MCF 10A (cell line): ENCODE data around the gene RBBP5. TPM values are rescaled to one million over a fixed set of nuclear protein-coding genes. Genes with fewer than 3 reads are reported as not detected.

ENCODE experiments used
- BruUV-seq: library from RNA; stranded (reverse); fragments of 400-500 nt; replicated peaks from 2 replicates; lab custom pipeline; 2021; lab: Mats Ljungman, UMichigan
- CTCF ChIA-PET: fragments of 300-600 bp; sonication (Branson Sonifier 250); formaldehyde crosslinking; extraction: SDS; loops from one replicate; lab custom pipeline; 2021; ENCODE audit warnings: antibody characterized with exemption, inconsistent platforms; lab: Yijun Ruan, JAX
- POLR2A ChIA-PET: fragments of 300-600, 350-650 bp; sonication (Branson Sonifier 250); formaldehyde crosslinking; extraction: SDS; loops from one replicate; lab custom pipeline; 2020; ENCODE audit warnings: antibody characterized with exemption, inconsistent platforms; lab: Yijun Ruan, JAX
- DNase-seq: peaks from one replicate; pipeline ENCODE4 v3.0.0-alpha.2; 2018; ENCODE audit not compliant: unreplicated experiment
- H3K27ac Mint-ChIP-seq: one replicate; pipeline ENCODE4 v1.8.0; 2022; ENCODE audit warnings: mild to moderate bottlenecking, low read depth, mixed read lengths; ENCODE audit not compliant: unreplicated experiment
- H3K27me3 Mint-ChIP-seq: one replicate; pipeline ENCODE4 v1.8.0; 2022; ENCODE audit warnings: mixed read lengths; ENCODE audit not compliant: insufficient read depth, unreplicated experiment
- H3K36me3 Mint-ChIP-seq: one replicate; pipeline ENCODE4 v1.8.0; 2022; ENCODE audit warnings: mild to moderate bottlenecking, moderate library complexity, mixed read lengths; ENCODE audit not compliant: insufficient read depth, unreplicated experiment
- H3K4me1 Mint-ChIP-seq: one replicate; pipeline ENCODE4 v1.8.0; 2022; ENCODE audit warnings: mixed read lengths; ENCODE audit not compliant: insufficient read depth, unreplicated experiment
- H3K4me3 Mint-ChIP-seq: one replicate; pipeline ENCODE4 v1.8.0; 2022; ENCODE audit warnings: mild to moderate bottlenecking, moderate library complexity, mixed read lengths; ENCODE audit not compliant: unreplicated experiment
- H3K9me3 Mint-ChIP-seq: one replicate; pipeline ENCODE4 v1.8.0; 2022; ENCODE audit warnings: mixed read lengths; ENCODE audit not compliant: unreplicated experiment
- CTCF ChIP-seq: fragments of 200-600 bp; IDR thresholded peaks from one replicate; pipeline ENCODE4 v1.8.0; 2022; ENCODE audit warnings: antibody characterized with exemption, mild to moderate bottlenecking; ENCODE audit not compliant: unreplicated experiment
- intact Hi-C: fragments of 100-400 bp; cut with micrococcal nuclease; formaldehyde crosslinking; loops from 2 replicates; pipeline ENCODE4 v1.14.1; 2022
- total RNA-seq: library from RNA; stranded (reverse); gene quantifications from 2 replicates; pipeline ENCODE4 v1.2.3, GENCODE V29; 2022

Gene RBBP5
- total RNA-seq, 1 experiment from 2014 or later, result 24.8 TPM

GRCh38 chr1:205069371-205070125, 52.2 kb downstream of the RBBP5 start:
- no peak overlapping the region for H3K4me3 Mint-ChIP-seq
- no peak overlapping the region for H3K27ac Mint-ChIP-seq
- H3K4me1 Mint-ChIP-seq, result peaks cover 26% of the 10 kb centered on the region
- ChIA-PET POLR2A (interaction anchor here (0.6 to 0.7 kb wide), 2 partner anchors 563 to 1387 kb away, joined by 3 to 6 read pairs; no protein-coding TSS in a partner anchor), CTCF (interaction anchor here (0.6 to 2.9 kb wide), 10 partner anchors 8 to 1037 kb away, joined by 3 to 14 read pairs (median 3); no protein-coding TSS in a partner anchor)
- H3K27me3 Mint-ChIP-seq, result no peaks in the 10 kb centered on the region
- no peak for DNase-seq
- no peaks in the 10 kb centered on the region for H3K36me3 Mint-ChIP-seq
- TF ChIP-seq CTCF, result no peak
- intact Hi-C loops, result loop anchor here (5.0 kb wide), 1 partner anchor 53 kb away; the partner anchor contains the start of gene RBBP5
- no peaks in the 10 kb centered on the region for H3K9me3 Mint-ChIP-seq
- BruUV-seq, result no TSS peak

- ChIA-PET POLR2A (interaction anchor here (0.6 to 0.7 kb wide), 2 partner anchors 181 to 1386 kb away, joined by 3 read pairs; no protein-coding TSS in a partner anchor), CTCF (interaction anchor here (0.6 to 2.9 kb wide), 5 partner anchors 13 to 79 kb away, joined by 3 to 14 read pairs (median 4); no protein-coding TSS in a partner anchor)
- no TSS peak for BruUV-seq
Measured at GRCh38 chr1:205068457-205069040, 53.2 kb downstream of the RBBP5 start.

GRCh38 chr1:205068001-205068400, 53.8 kb downstream of the RBBP5 start:
- no peak for DNase-seq
- peaks cover 12% of the 10 kb centered on the region for H3K4me1 Mint-ChIP-seq
- CTCF ChIA-PET, result interaction anchor here (0.6 to 2.9 kb wide), 5 partner anchors 13 to 390 kb away, joined by 3 to 14 read pairs (median 4); no protein-coding TSS in a partner anchor
- BruUV-seq, result no TSS peak
- no peak for TF ChIP-seq CTCF
- no peak overlapping the region for H3K4me3 Mint-ChIP-seq
- POLR2A ChIA-PET, result interaction anchor here (0.6 to 0.7 kb wide), 2 partner anchors 54 to 181 kb away, joined by 3 to 4 read pairs; partner anchors contain the start of gene RBBP5
- no peak overlapping the region for H3K27ac Mint-ChIP-seq
- no peaks in the 10 kb centered on the region for H3K36me3 Mint-ChIP-seq
- intact Hi-C loops, result no loop called here
- H3K27me3 Mint-ChIP-seq, result no peaks in the 10 kb centered on the region
- no peaks in the 10 kb centered on the region for H3K9me3 Mint-ChIP-seq

More at GRCh38 chr1:205068457-205069040, 53.2 kb downstream of the RBBP5 start:
- Mint-ChIP-seq H3K27me3 (no peaks in the 10 kb centered on the region), H3K27ac (no peak overlapping the region), H3K4me1 (peaks cover 18% of the 10 kb centered on the region), H3K9me3 (no peaks in the 10 kb centered on the region), H3K4me3 (no peak overlapping the region), H3K36me3 (no peaks in the 10 kb centered on the region)
- DNase-seq, result no peak
- intact Hi-C loops, result no loop called here
- TF ChIP-seq CTCF, result no peak

- TF ChIP-seq CTCF, result no peak
- intact Hi-C loops, result no loop called here
- Mint-ChIP-seq H3K9me3 (no peaks in the 10 kb centered on the region), H3K4me3 (no peak overlapping the region), H3K27ac (no peak overlapping the region), H3K4me1 (peaks cover 5% of the 10 kb centered on the region), H3K36me3 (no peaks in the 10 kb centered on the region), H3K27me3 (no peaks in the 10 kb centered on the region)
- POLR2A ChIA-PET, result interaction anchor here (0.7 kb wide), 1 partner anchor 55 kb away, joined by 4 read pairs; the partner anchor contains the start of gene RBBP5
- CTCF ChIA-PET, result interaction anchor here (0.8 to 2.2 kb wide), 4 partner anchors 10 to 80 kb away, joined by 3 to 11 read pairs (median 8); no protein-coding TSS in a partner anchor
- DNase-seq, result no peak
- BruUV-seq, result no TSS peak
Measured at GRCh38 chr1:205067031-205067430, 54.7 kb downstream of the RBBP5 start.
